ENCODE results near the gene C5orf34.
A peak's percentile ranks its signal among the peaks of the same experiment; 100 is the strongest.
"Not testable (repeated sequence)": the region's sequence is repeated elsewhere in the genome, so short reads cannot be mapped to it uniquely, and the experiment has no call there.

The C5orf34 gene

GRCh38 chr5:43554497-43554896, 39.5 kb upstream of the C5orf34 start:
- Histone ChIP-seq H4K8ac (ENCODE audit: low read depth, low read length) (no peak overlapping the region), H3K27me3 (ENCODE audit: control insufficient read depth in 3 of 3, insufficient read depth in 3 of 3, low read depth in 1 of 3, low read length in 3 of 3) (no peaks in the 10 kb centered on the region), H3K4me3 (ENCODE audit: low read length in 2 of 2) (peak overlapping the region in 1 of 2 donors; percentile 68), H3K27ac (replicated peaks; ENCODE audit: low read length) (no peak overlapping the region), H3K9me3 (replicated peaks in 1 of 2; ENCODE audit: control insufficient read depth in 2 of 2, insufficient read depth in 1 of 2, low read depth in 1 of 2, low read length in 2 of 2) (peaks cover 0 to 8% of the 10 kb centered on the region in 2 donors), H2BK12ac (ENCODE audit: low read length) (no peak overlapping the region), H3K23ac (ENCODE audit: low read depth, low read length, poor library complexity) (no peak overlapping the region), H2AK5ac (ENCODE audit: low read depth, low read length) (no peak overlapping the region), H3K4ac (ENCODE audit: low read length) (no peak overlapping the region), H4K91ac (ENCODE audit: low read depth, low read length, poor library complexity) (no peak overlapping the region), H3K4me1 (ENCODE audit: control insufficient read depth in 2 of 2, insufficient read depth in 1 of 2, low read depth in 1 of 2, low read length in 2 of 2) (peaks cover 4 to 8% of the 10 kb centered on the region in 2 donors), H2BK15ac (ENCODE audit: low read length) (no peak overlapping the region), H3K18ac (ENCODE audit: low read length) (no peak overlapping the region), H3K36me3 (replicated peaks in 1 of 2; ENCODE audit: control insufficient read depth in 2 of 2, insufficient read depth in 2 of 2, low read length in 2 of 2) (peaks cover 12 to 63% of the 10 kb centered on the region in 2 donors), H3K79me1 (ENCODE audit: low read depth, low read length) (no peaks in the 10 kb centered on the region), H3K14ac (ENCODE audit: low read length) (no peak overlapping the region), H2AFZ (ENCODE audit: low read length) (no peak overlapping the region), H2BK120ac (ENCODE audit: low read depth, low read length) (no peak overlapping the region), H3K4me2 (ENCODE audit: insufficient read depth, low read length, poor library complexity, severe bottlenecking) (no peak overlapping the region), H3K9ac (ENCODE audit: low read depth, low read length, poor library complexity) (no peak overlapping the region), H2BK5ac (ENCODE audit: low read length) (no peak overlapping the region)
- no CpG with 5 or more reads among the region's 1 CpG for WGBS, 2 donors (ENCODE audit: extremely low coverage in 2 of 2, insufficient read length in 2 of 2, insufficient replicate concordance in 1 of 2)
- no peak for DNase-seq (ENCODE audit: low spot score)

GRCh38 chr5:43553381-43553780, 38.4 kb upstream of the C5orf34 start:
- no peak overlapping the region for H3K14ac ChIP-seq (ENCODE audit: low read length)
- peaks cover 2% of the 10 kb centered on the region for H3K79me1 ChIP-seq (ENCODE audit: low read depth, low read length)
- H3K27ac ChIP-seq (replicated peaks; ENCODE audit: low read length) = no peak overlapping the region
- H2BK12ac ChIP-seq (ENCODE audit: low read length) = no peak overlapping the region
- no peaks in the 10 kb centered on the region for H3K27me3 ChIP-seq (ENCODE audit: control insufficient read depth in 3 of 3, insufficient read depth in 3 of 3, low read depth in 1 of 3, low read length in 3 of 3)
- no peak for DNase-seq (ENCODE audit: low spot score)
- H3K18ac ChIP-seq (ENCODE audit: low read length) = no peak overlapping the region
- no peak overlapping the region for H4K8ac ChIP-seq (ENCODE audit: low read depth, low read length)
- H2BK15ac ChIP-seq (ENCODE audit: low read length) = no peak overlapping the region
- H3K4me1 ChIP-seq (ENCODE audit: control insufficient read depth in 2 of 2, insufficient read depth in 1 of 2, low read depth in 1 of 2, low read length in 2 of 2) = peaks cover 4 to 8% of the 10 kb centered on the region in 2 donors
- H3K4me2 ChIP-seq (ENCODE audit: insufficient read depth, low read length, poor library complexity, severe bottlenecking) = no peak overlapping the region
- H3K4me3 ChIP-seq (ENCODE audit: low read length in 2 of 2) = no peak overlapping the region
- no peak overlapping the region for H2AK5ac ChIP-seq (ENCODE audit: low read depth, low read length)
- H3K23ac ChIP-seq (ENCODE audit: low read depth, low read length, poor library complexity) = no peak overlapping the region
- no peak overlapping the region for H2AFZ ChIP-seq (ENCODE audit: low read length)
- no peak overlapping the region for H2BK120ac ChIP-seq (ENCODE audit: low read depth, low read length)
- H4K91ac ChIP-seq (ENCODE audit: low read depth, low read length, poor library complexity) = no peak overlapping the region
- no peak overlapping the region for H2BK5ac ChIP-seq (ENCODE audit: low read length)
- H3K36me3 ChIP-seq (replicated peaks in 1 of 2; ENCODE audit: control insufficient read depth in 2 of 2, insufficient read depth in 2 of 2, low read length in 2 of 2) = peaks cover 15 to 74% of the 10 kb centered on the region in 2 donors
- no CpG with 5 or more reads among the region's 2 CpGs for WGBS, 2 donors (ENCODE audit: extremely low coverage in 2 of 2, insufficient read length in 2 of 2, insufficient replicate concordance in 1 of 2)
- H3K4ac ChIP-seq (ENCODE audit: low read length) = no peak overlapping the region
- H3K9ac ChIP-seq (ENCODE audit: low read depth, low read length, poor library complexity) = no peak overlapping the region
- H3K9me3 ChIP-seq (replicated peaks in 1 of 2; ENCODE audit: control insufficient read depth in 2 of 2, insufficient read depth in 1 of 2, low read depth in 1 of 2, low read length in 2 of 2) = peaks cover 0 to 8% of the 10 kb centered on the region in 2 donors

GRCh38 chr5:43551731-43552130, 36.8 kb upstream of the C5orf34 start:
- H4K8ac ChIP-seq (ENCODE audit: low read depth, low read length) = no peak overlapping the region
- H3K36me3 ChIP-seq (replicated peaks in 1 of 2; ENCODE audit: control insufficient read depth in 2 of 2, insufficient read depth in 2 of 2, low read length in 2 of 2) = peaks cover 19 to 90% of the 10 kb centered on the region in 2 donors
- H3K79me1 ChIP-seq (ENCODE audit: low read depth, low read length) = peaks cover 5% of the 10 kb centered on the region
- no peak overlapping the region for H2BK15ac ChIP-seq (ENCODE audit: low read length)
- H3K4me2 ChIP-seq (ENCODE audit: insufficient read depth, low read length, poor library complexity, severe bottlenecking) = no peak overlapping the region
- H3K9ac ChIP-seq (ENCODE audit: low read depth, low read length, poor library complexity) = no peak overlapping the region
- no peak overlapping the region for H3K4me3 ChIP-seq (ENCODE audit: low read length in 2 of 2)
- no peaks in the 10 kb centered on the region for H3K27me3 ChIP-seq (ENCODE audit: control insufficient read depth in 3 of 3, insufficient read depth in 3 of 3, low read depth in 1 of 3, low read length in 3 of 3)
- H3K4me1 ChIP-seq (ENCODE audit: control insufficient read depth in 2 of 2, insufficient read depth in 1 of 2, low read depth in 1 of 2, low read length in 2 of 2) = peaks cover 4 to 8% of the 10 kb centered on the region in 2 donors
- H3K9me3 ChIP-seq (replicated peaks in 1 of 2; ENCODE audit: control insufficient read depth in 2 of 2, insufficient read depth in 1 of 2, low read depth in 1 of 2, low read length in 2 of 2) = peaks cover 0 to 8% of the 10 kb centered on the region in 2 donors
- no peak overlapping the region for H3K27ac ChIP-seq (replicated peaks; ENCODE audit: low read length)
- no peak overlapping the region for H4K91ac ChIP-seq (ENCODE audit: low read depth, low read length, poor library complexity)
- H2AFZ ChIP-seq (ENCODE audit: low read length) = no peak overlapping the region
- no peak overlapping the region for H3K14ac ChIP-seq (ENCODE audit: low read length)
- no peak overlapping the region for H2BK5ac ChIP-seq (ENCODE audit: low read length)
- H3K4ac ChIP-seq (ENCODE audit: low read length) = no peak overlapping the region
- no peak overlapping the region for H2BK12ac ChIP-seq (ENCODE audit: low read length)
- H3K18ac ChIP-seq (ENCODE audit: low read length) = no peak overlapping the region
- no peak overlapping the region for H2BK120ac ChIP-seq (ENCODE audit: low read depth, low read length)
- H2AK5ac ChIP-seq (ENCODE audit: low read depth, low read length) = no peak overlapping the region
- no peak for DNase-seq (ENCODE audit: low spot score)
- no peak overlapping the region for H3K23ac ChIP-seq (ENCODE audit: low read depth, low read length, poor library complexity)
- WGBS, 2 donors (ENCODE audit: extremely low coverage in 2 of 2, insufficient read length in 2 of 2, insufficient replicate concordance in 1 of 2) = no CpG with 5 or more reads among the region's 2 CpGs

- DNase-seq (ENCODE audit: low spot score); H2BK12ac ChIP-seq (ENCODE audit: low read length); H3K9me3 ChIP-seq (replicated peaks in 1 of 2; ENCODE audit: control insufficient read depth in 2 of 2, insufficient read depth in 1 of 2, low read depth in 1 of 2, low read length in 2 of 2); H2BK5ac ChIP-seq (ENCODE audit: low read length); H4K91ac ChIP-seq (ENCODE audit: low read depth, low read length, poor library complexity); H3K23ac ChIP-seq (ENCODE audit: low read depth, low read length, poor library complexity); H3K27ac ChIP-seq (replicated peaks; ENCODE audit: low read length); H4K8ac ChIP-seq (ENCODE audit: low read depth, low read length); H2BK120ac ChIP-seq (ENCODE audit: low read depth, low read length); H3K4ac ChIP-seq (ENCODE audit: low read length); H2AK5ac ChIP-seq (ENCODE audit: low read depth, low read length); H3K27me3 ChIP-seq (ENCODE audit: control insufficient read depth in 3 of 3, insufficient read depth in 3 of 3, low read depth in 1 of 3, low read length in 3 of 3); H3K79me1 ChIP-seq (ENCODE audit: low read depth, low read length); H3K14ac ChIP-seq (ENCODE audit: low read length); H3K4me3 ChIP-seq (ENCODE audit: low read length in 2 of 2); H2BK15ac ChIP-seq (ENCODE audit: low read length); H2AFZ ChIP-seq (ENCODE audit: low read length); H3K4me1 ChIP-seq (ENCODE audit: control insufficient read depth in 2 of 2, insufficient read depth in 1 of 2, low read depth in 1 of 2, low read length in 2 of 2); H3K18ac ChIP-seq (ENCODE audit: low read length); H3K9ac ChIP-seq (ENCODE audit: low read depth, low read length, poor library complexity); H3K4me2 ChIP-seq (ENCODE audit: insufficient read depth, low read length, poor library complexity, severe bottlenecking): not testable (repeated sequence)
- H3K36me3 ChIP-seq (replicated peaks in 1 of 2; ENCODE audit: control insufficient read depth in 2 of 2, insufficient read depth in 2 of 2, low read length in 2 of 2) = peaks cover 28 to 100% of the 10 kb centered on the region in 2 donors
- no CpG with 5 or more reads among the region's 8 CpGs for WGBS, 2 donors (ENCODE audit: extremely low coverage in 2 of 2, insufficient read length in 2 of 2, insufficient replicate concordance in 1 of 2)
These were observed 34.3 kb upstream of the C5orf34 start for GRCh38 chr5:43549272-43549671.

Data from neuronal stem cell (in vitro differentiated cells).